Activated T-helper 9 cell treated with anti-CD3 and anti-CD28 coated beads, Interleukin-2, amount 50 U/mL, for 16 hours (primary cell): ENCODE data around the gene TBX10.
"Not testable (repeated sequence)": the region's sequence is repeated elsewhere in the genome, so short reads cannot be mapped to it uniquely, and the experiment has no call there.

Experiments used
- DNase-seq: peaks from one replicate; pipeline ENCODE4 v3.0.0-alpha.2; 2020; ENCODE audit warnings: low read depth

Gene TBX10

GRCh38 chr11:67645521-67646461 lies 6.2 kb upstream of the TBX10 start:
- no peak for DNase-seq

DNA sequence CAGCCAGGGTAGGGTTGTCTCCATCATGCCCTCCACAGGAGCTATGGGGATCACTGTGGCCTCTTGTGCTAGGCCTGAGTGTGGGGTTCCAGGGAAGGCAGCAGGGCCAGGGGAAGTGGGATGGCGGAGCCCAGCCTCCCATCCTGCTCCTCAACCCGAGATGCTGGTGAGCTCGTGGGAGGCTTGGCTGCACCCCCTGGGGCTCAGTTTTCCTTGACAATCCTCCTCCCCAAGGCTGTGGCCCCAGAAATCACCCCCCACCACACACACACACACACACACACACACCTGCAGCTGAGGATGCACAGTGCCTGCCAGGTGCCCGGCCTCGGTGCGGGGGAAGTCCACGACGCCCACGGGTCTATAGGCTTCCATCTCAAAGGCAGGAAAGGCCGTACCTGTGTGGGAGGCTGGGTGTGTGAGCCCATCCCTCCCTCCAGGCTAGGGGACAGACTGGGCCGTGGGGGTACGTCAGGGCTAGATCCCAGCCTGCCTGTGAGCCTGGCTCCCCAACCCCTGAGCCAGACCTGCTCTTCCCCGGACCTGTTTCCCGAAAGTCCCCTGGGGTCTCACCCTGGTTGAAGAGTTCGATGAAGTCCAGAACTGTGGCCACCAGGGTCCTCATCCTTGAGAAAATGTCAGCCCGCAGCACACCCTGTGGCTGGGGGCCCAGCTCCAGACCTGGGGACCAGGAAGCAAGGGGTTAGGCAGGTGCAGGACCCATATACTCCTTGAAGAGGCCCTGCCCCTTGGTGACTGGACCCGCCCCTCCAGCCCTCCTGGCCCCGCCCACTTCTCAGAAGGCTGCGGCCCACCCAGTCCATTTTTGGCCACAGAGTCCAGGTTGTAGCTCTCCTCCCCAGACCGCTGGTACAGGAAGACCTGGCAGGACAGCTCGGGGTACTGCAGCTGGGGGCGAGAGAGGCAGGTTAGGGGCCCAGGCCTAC lies 5.2 kb upstream of the TBX10 start:
- DNase-seq = no peak

DNA sequence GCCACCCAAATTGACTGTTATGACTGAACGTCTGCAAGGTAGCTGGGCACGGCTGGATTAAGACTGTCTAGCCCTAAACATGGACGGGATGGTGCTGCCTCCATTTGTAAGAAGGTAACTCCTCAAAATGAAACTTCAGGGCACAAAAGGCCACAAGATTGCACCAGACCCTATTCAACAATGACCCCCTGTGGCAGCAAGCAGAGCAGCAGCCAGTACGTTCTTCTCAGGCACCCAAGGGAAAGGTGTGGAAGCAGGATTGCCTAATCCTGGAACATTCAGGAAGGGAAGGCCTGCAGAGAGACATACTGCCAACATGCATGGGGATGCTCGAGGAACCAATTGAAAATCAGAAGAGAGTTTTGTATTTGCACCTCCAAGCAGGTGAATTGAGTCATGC lies 4.5 kb upstream of the TBX10 start:
- DNase-seq = no peak

- DNase-seq = no peak
These were observed 2.9 kb upstream of the TBX10 start for GRCh38 chr11:67642173-67643120.

- no peak for DNase-seq
These were observed 2.0 kb upstream of the TBX10 start for GRCh38 chr11:67641338-67642172.

GRCh38 chr11:67640758-67641337 lies 1.3 kb upstream of the TBX10 start:
- no peak for DNase-seq

GRCh38 chr11:67640021-67640757 lies 626 bp upstream of the TBX10 start:
- peak; percentile 36 for DNase-seq

GRCh38 chr11:67638535-67639437 lies 777 bp downstream of the TBX10 start:
- DNase-seq = no peak

- DNase-seq = not testable (repeated sequence)
These were observed 2.1 kb downstream of the TBX10 start for GRCh38 chr11:67637441-67637840.

DNA sequence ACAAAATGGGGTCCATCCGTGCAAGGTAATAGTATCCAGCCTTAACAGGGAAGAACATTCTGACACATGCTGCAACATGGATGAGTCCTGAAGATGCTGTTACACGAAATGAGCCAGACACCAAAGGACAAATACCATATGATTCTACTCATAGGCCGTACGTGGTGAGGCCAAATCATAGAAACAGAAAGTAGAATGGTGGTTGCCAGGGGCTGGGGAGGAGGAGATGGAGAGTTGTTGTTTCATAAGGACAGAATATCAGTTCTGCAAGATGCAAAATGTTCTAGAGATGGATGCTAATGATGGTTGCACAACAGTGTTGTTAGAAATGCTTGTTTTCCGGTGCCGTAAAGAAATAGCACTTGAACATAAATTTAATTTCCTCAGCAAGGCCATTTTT lies 2.6 kb downstream of the TBX10 start:
- no peak for DNase-seq

DNA sequence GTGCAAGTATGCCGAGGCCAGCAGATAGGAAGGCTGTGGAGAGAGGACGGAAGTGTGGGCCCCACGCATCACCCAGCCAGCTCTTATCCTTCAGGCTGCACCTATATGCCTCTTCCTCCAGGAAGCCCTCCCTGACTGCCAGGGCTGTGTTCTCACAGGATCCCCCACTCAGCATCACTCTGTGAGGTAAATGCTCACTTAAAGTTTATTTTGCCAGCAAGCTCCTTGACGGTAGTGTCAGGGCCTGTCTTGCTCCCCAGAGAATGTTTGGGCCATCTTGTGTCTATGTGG lies 4.4 kb downstream of the TBX10 start:
- no peak for DNase-seq

DNA sequence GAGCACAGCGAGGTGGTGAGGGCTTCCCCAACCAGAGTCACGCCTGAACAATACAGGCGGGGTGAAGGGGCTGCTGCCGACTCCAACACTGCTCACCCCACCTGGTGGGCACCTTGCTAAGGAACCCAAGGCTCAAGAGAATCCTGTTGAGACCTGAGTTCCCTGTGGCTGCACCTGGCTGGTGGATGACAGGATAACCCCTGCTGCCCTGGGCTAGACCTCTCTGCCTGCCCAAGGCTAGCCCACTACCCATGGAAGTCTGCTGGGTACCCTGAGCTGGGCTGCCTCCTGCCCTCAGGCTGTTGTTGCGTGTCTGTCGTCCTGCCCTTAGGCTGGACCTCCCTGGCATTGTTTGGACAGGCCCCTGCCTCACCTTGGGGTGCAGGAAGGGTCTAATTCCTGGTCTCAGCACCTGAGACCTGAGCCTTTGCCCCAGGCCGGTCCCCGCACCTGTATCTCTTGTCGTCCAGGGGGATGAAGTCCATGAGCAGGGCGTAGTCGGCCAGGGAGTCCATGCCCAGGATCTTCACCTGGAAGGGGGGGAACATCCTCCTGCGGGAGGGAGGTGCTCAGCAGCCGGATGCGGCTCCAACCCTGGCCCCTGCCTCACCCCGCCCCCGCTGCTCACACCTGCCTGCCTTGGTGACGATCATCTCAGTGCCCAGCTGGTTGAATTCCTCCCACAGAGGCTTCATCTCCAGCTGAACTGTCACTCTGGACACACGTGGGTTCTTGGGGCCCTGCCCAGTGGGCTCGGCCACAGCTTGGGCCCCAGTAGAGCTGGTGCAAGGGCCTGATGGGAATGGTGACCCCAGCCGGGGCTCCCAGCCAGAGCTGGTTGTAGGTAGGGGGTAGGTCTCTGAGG lies 5.0 kb downstream of the TBX10 start:
- no peak for DNase-seq

DNA sequence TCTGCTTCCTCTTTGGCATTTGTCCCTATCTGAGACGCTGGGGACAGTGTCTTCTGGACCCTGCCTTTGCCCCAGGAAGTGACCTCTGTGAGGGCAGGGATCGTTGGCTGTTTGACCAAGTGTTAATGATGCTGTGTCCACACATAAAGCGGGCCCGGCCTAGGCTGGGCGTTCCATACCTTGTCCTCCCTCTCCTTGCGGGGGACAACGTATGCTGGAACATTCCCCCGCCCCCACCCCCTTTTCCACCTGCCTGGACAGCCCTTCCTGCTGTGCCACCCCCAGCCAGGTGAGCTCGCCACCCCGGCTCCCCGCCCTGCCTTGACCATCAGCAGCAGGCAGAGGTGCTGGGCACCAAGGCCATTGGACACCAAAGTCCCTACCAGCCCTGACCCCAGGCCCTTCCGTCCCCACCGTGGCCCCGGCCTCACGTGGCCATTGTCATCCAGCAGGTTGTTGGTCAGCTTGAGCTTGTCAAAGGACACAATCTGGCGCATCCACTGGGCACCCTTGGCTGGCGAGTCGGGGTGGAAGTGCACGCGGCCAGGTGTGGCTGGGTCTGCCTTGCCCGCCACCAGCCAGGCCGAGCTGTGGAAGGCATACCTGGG lies 5.7 kb downstream of the TBX10 start:
- no peak for DNase-seq

GRCh38 chr11:67632982-67633755 lies 6.4 kb downstream of the TBX10 start:
- no peak for DNase-seq

DNA sequence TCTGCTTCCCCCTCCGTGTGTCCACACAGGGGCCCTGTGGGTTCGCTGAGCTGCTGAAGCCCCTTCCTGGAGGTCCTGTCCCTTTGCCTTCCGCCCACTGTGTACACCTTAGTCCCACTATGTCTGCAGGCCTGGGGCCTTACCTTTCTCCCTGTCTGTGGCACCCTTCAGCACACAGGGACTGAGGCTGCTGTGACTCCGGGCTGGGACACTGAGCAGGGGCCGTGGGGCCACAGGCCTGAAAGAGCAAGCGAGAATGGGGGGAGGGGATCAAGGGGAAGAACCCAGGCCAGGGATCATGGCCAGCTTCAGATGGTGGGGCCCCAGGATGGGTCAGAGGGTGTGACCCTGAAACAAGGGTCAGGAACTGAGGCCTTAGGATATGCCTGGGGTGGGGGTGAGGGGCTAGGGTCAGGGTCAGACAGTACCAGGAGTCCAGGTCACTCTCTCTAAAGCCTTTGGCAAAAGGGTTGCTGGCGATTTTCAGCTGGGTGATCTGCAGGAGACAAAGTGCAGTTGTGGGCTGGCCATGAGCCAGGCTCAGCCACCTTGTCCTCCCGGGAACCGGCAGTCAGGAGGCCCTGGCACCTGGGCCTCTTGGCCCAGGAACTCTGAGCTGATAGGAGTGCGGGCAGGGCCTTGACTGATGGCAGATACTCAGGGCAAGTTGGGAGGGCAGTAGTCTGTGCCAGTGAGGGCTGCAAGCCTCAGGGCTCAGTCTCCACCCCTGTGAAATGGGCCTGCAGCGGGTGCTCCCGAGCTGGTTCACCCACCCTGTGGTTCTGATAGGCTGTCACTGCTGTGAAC lies 7.2 kb downstream of the TBX10 start:
- DNase-seq = no peak

- no peak for DNase-seq
These were observed 7.7 kb downstream of the TBX10 start for GRCh38 chr11:67631853-67632174.
